Measurements from ENCODE around the gene ULBP3.

- TF ChIP-seq CTCF (IDR thresholded peaks at IDR 0.05; ENCODE audit: low read depth, low read length): no peak
- TF ChIP-seq POLR2A (IDR thresholded peaks at IDR 0.05; ENCODE audit: extremely low read depth, insufficient read length): no peak
- no peak for TF ChIP-seq MAX (IDR thresholded peaks at IDR 0.05; ENCODE audit: low read depth, low read length)
- TF ChIP-seq MYC (IDR thresholded peaks at IDR 0.05; ENCODE audit: low read depth, low read length): no peak
These were observed 20.8 kb downstream of the ULBP3 start for GRCh38 chr6:150048099-150048498.

All from NB4 (cell line).